HG02938 (cell line): ENCODE data around the gene C6orf52.
"Not testable (repeated sequence)": the region's sequence is repeated elsewhere in the genome, so short reads cannot be mapped to it uniquely, and the experiment has no call there.

Source experiments
- ATAC-seq: cut with Tn5 transposase; IDR thresholded peaks from one replicate; pipeline ENCODE4 v1.9.1; 2021; ENCODE audit warnings: mild to moderate bottlenecking, moderate library complexity; ENCODE audit not compliant: unreplicated experiment

Gene C6orf52

GRCh38 chr6:10713962-10714361, 19.5 kb upstream of the C6orf52 start:
- no peak for ATAC-seq

GRCh38 chr6:10696655-10697054, 2.2 kb upstream of the C6orf52 start:
- no peak for ATAC-seq

GRCh38 chr6:10695086-10695657, 756 bp upstream of the C6orf52 start:
- ATAC-seq = no peak

GRCh38 chr6:10692965-10693538, 1.4 kb downstream of the C6orf52 start:
- ATAC-seq = no peak

GRCh38 chr6:10690651-10691445, 3.6 kb downstream of the C6orf52 start:
- no peak for ATAC-seq

GRCh38 chr6:10687582-10687981, 6.8 kb downstream of the C6orf52 start:
- no peak for ATAC-seq

- ATAC-seq = no peak
These were observed 7.5 kb downstream of the C6orf52 start for GRCh38 chr6:10686901-10687300.

GRCh38 chr6:10685092-10685915, 9.1 kb downstream of the C6orf52 start:
- ATAC-seq = no peak

- no peak for ATAC-seq
These were observed 9.8 kb downstream of the C6orf52 start for GRCh38 chr6:10684618-10685017.

GRCh38 chr6:10682355-10682988, 11.9 kb downstream of the C6orf52 start:
- no peak for ATAC-seq

- no peak for ATAC-seq
These were observed 12.6 kb downstream of the C6orf52 start for GRCh38 chr6:10681795-10682194.

- no peak for ATAC-seq
These were observed 16.0 kb downstream of the C6orf52 start for GRCh38 chr6:10678456-10678855.

GRCh38 chr6:10676403-10676802, 18.0 kb downstream of the C6orf52 start:
- no peak for ATAC-seq

- no peak for ATAC-seq
These were observed 26.1 kb downstream of the C6orf52 start for GRCh38 chr6:10668126-10668917.

GRCh38 chr6:10665595-10665994, 28.8 kb downstream of the C6orf52 start:
- not testable (repeated sequence) for ATAC-seq

GRCh38 chr6:10662742-10663141, 31.7 kb downstream of the C6orf52 start:
- ATAC-seq = no peak

GRCh38 chr6:10662207-10662606, 32.2 kb downstream of the C6orf52 start:
- ATAC-seq = no peak

- ATAC-seq = not testable (repeated sequence)
These were observed 33.8 kb downstream of the C6orf52 start for GRCh38 chr6:10660431-10661191.

- ATAC-seq = no peak
These were observed 34.6 kb downstream of the C6orf52 start for GRCh38 chr6:10659699-10660348.
